SU-DHL-6 (cell line): ENCODE measurements around the gene PLPP3.

Source experiments
- CTCF ChIP-seq: fragments of 200-600 bp; sonication (generic); IDR thresholded peaks from one replicate; pipeline ENCODE4 v1.5.1; 2017; ENCODE audit warnings: antibody characterized with exemption, mild to moderate bottlenecking, low read length, moderate library complexity; ENCODE audit not compliant: insufficient read depth, poor library complexity, severe bottlenecking
- EZH2phosphoT487 ChIP-seq: fragments of 200-600 bp; sonication (generic), shearing (Covaris generic); conservative IDR thresholded peaks from 2 replicates; pipeline ENCODE4 v1.6.1; 2018; ENCODE audit warnings: mild to moderate bottlenecking, antibody characterized with exemption, low read length, moderate library complexity, mixed read lengths

DNA sequence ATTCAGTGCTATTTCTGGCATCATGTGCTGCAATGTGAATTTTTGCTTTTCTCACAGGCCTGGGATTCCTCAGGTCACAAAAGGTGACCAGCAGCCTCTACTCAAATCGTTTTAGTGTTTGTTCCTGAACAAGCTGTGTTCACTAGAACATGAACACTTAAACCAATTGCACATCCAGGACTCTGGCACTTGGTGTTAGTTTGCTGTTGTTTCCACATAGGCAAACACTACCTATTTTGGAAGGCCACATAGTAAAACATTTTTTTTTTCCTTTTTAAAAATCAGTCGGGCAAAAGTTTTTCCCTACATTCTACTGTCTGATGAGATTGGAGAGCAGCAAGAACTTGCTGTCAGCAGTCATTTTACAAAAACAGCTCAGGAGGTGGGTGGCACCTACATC lies 83.2 kb downstream of the PLPP3 start:
- TF ChIP-seq CTCF (no peak), EZH2phosphoT487 (no peak)
